ENCODE measurements around the gene ANKRD9. TPM values are rescaled to one million over a fixed set of nuclear protein-coding genes. Genes with fewer than 3 reads are reported as not detected.
A peak's percentile ranks its signal among the peaks of the same experiment; 100 is the strongest.

ANKRD9 gene
- total RNA-seq, 1 experiment from 2014 or later: 29.8 TPM

DNA sequence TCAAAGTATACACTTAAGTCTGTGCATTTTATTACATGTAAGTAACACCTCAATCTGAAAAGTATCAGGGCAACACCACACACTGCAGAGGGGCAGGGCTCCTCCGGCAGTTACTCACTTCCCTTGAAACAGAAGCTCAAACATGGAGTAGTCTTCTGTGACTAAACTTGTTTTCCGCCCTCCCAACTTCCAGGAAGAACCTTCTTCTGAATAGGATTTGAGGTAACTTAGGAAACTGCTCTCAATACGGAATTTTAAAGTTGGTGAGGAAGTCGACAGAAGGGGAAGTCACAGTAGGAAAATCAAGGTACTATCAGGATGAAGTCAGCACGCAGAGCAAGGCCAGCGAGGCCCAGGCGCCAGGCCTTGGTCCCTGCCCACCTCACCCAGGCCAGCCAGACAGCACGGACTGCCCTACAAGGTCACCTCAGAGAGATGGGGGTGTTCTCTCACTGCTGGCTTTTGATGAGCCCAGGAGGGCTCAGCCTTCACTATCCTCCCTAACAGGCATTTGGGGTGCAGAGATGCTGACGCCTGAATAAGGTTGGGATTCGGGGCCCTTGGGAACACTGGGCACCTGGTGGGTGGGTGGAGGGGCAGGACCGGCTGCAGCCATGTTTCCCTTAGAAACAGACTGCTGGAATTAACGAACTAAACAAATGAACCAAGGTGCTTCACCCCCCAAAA, 5.8 kb downstream of the ANKRD9 start:
- H2BK120ac ChIP-seq (ENCODE audit: low read depth, low read length, poor library complexity, severe bottlenecking): no peak overlapping the region
- no peak overlapping the region for H3K4me2 ChIP-seq (ENCODE audit: insufficient read depth, insufficient read length, low read length)
- H3K9me3 Mint-ChIP-seq: no peaks in the 10 kb centered on the region
- no peak overlapping the region for H2BK5ac ChIP-seq (ENCODE audit: insufficient read length, low read length)
- H3K36me3 Mint-ChIP-seq (ENCODE audit: insufficient read depth in 1 of 3, low read depth in 3 of 3): peaks cover 10 to 20% (median 14%) of the 10 kb centered on the region in 3 experiments; a peak in 6 of 7 replicates
- H3K23ac ChIP-seq (ENCODE audit: insufficient read length, low read depth, low read length): no peak overlapping the region
- no peak overlapping the region for H4K8ac ChIP-seq (replicated peaks; ENCODE audit: insufficient read length, low read depth, low read length)
- H3K27me3 Mint-ChIP-seq (ENCODE audit: low read depth): peaks cover 1% of the 10 kb centered on the region; the same call in 1 of the 2 replicates
- peak overlapping the region in 1 of 3 experiments; percentile 63; a peak in 1 of 7 replicates for H3K27ac Mint-ChIP-seq
- no peak overlapping the region for H4K91ac ChIP-seq (ENCODE audit: insufficient read length, low read depth, low read length)
- H3T11ph ChIP-seq (ENCODE audit: low read length): no peak overlapping the region
- H3K4me3 Mint-ChIP-seq: no peak overlapping the region
- H3K9ac ChIP-seq (ENCODE audit: extremely low read depth, insufficient read length, low read length): no peak overlapping the region
- peaks cover 6 to 7% of the 10 kb centered on the region in 2 experiments for H3K4me1 Mint-ChIP-seq
- peaks cover 2% of the 10 kb centered on the region for H4K20me1 ChIP-seq (ENCODE audit: control insufficient read depth, insufficient read depth, insufficient read length)
- TF ChIP-seq CTCF (conservative IDR thresholded peaks at IDR 0.05): no peak
- H3K79me2 ChIP-seq (ENCODE audit: insufficient read depth, low read length): no peaks in the 10 kb centered on the region
- no peak overlapping the region for H3K4ac ChIP-seq (ENCODE audit: low read depth, low read length)
- WGBS (ENCODE audit: extremely low coverage, insufficient read length, low lambda C conversion rate): no CpG with 5 or more reads among the region's 12 CpGs
- peaks cover 1% of the 10 kb centered on the region for H3K23me2 ChIP-seq (ENCODE audit: insufficient read length, low read depth, low read length, poor library complexity, severe bottlenecking)
- no peak overlapping the region for H4K5ac ChIP-seq (ENCODE audit: insufficient read length, low read depth, low read length)
- no peaks in the 10 kb centered on the region for H3K27me3 ChIP-seq (ENCODE audit: insufficient read depth, low read length)
- H3K27ac ChIP-seq (ENCODE audit: insufficient read length, low read depth, low read length): no peak overlapping the region
- H2AFZ ChIP-seq (ENCODE audit: low read length): no peak overlapping the region
- peak; percentile 20 for DNase-seq
- no peak overlapping the region for H3K56ac ChIP-seq (ENCODE audit: insufficient read length, low read depth, low read length)
- H3K4me1 ChIP-seq (ENCODE audit: insufficient read depth, low read length): no peaks in the 10 kb centered on the region
- H2AK5ac ChIP-seq (ENCODE audit: insufficient read length, low read length): no peak overlapping the region
- no peak overlapping the region for H2BK12ac ChIP-seq (ENCODE audit: insufficient read length, low read depth, low read length)
- no peak overlapping the region for H3K18ac ChIP-seq (ENCODE audit: insufficient read length, low read depth, low read length)
- no peak overlapping the region for H3K14ac ChIP-seq (ENCODE audit: insufficient read depth, low read length)
- no peaks in the 10 kb centered on the region for H3K9me3 ChIP-seq (ENCODE audit: control insufficient read depth, low read depth, low read length)
- no peak overlapping the region for H2BK15ac ChIP-seq (ENCODE audit: low read depth, low read length)
- H3K79me1 ChIP-seq (ENCODE audit: insufficient read depth, low read depth, low read length, poor library complexity, severe bottlenecking): no peaks in the 10 kb centered on the region
- no peak overlapping the region for H2BK20ac ChIP-seq (ENCODE audit: low read depth, low read length, poor library complexity, severe bottlenecking)

Data from H9 (cell line).